Esophagus squamous epithelium (tissue), 4 donors: ENCODE measurements around the gene CFAP299.

Experiments
- CTCF ChIP-seq, 6 experiments: fragments of 450-650 bp in 4 of 6; fragments of 200-600 bp in 2 of 6; sonication (generic) in 2 of 6; IDR thresholded peaks; one replicate each; pipeline ENCODE4 v1.5.1; 2016 to 2019; ENCODE audit warnings: antibody characterized with exemption in 6 of 6, mild to moderate bottlenecking in 4 of 6, moderate library complexity in 4 of 6
- POLR2A ChIP-seq, 4 donors: fragments of 450-650 bp; IDR thresholded peaks; one replicate each; pipeline ENCODE4 v1.6.1; 2017; ENCODE audit warnings: antibody characterized with exemption in 4 of 4, mild to moderate bottlenecking in 4 of 4, moderate library complexity in 3 of 4

- TF ChIP-seq CTCF (IDR thresholded peaks at IDR 0.05) (no peak), POLR2A (IDR thresholded peaks at IDR 0.05) (no peak)
Measured at GRCh38 chr4:80585542-80585941, 250.0 kb downstream of the CFAP299 start.
